Measurements from ENCODE around the gene ZBTB46. TPM values are rescaled to one million over a fixed set of nuclear protein-coding genes. Genes with fewer than 3 reads are reported as not detected.

Gene ZBTB46
- total and polyA plus RNA-seq, 10 of the 15 experiments (the other 5 are each of a cell fraction or from before 2014, with no cell fraction given), result 0.15 to 0.92 (median 0.34) TPM

GRCh38 chr20:63856098-63856511 lies 25.0 kb upstream of the ZBTB46 start:
- Histone ChIP-seq H3K9ac (ENCODE audit: control insufficient read depth, insufficient read depth, low read length) (no peak overlapping the region), H3K4me1 (ENCODE audit: control insufficient read depth, insufficient read depth, low read length) (peaks cover 46% of the 10 kb centered on the region), H3K4me3 (no peak overlapping the region), H3K27ac (ENCODE audit: control insufficient read depth, insufficient read depth) (no peak overlapping the region), H3K9me3 (replicated peaks; ENCODE audit: control insufficient read depth, insufficient read depth, low read length) (no peaks in the 10 kb centered on the region), H3K36me3 (ENCODE audit: control insufficient read depth in 2 of 2, insufficient read depth in 2 of 2, low read length in 1 of 2) (no peaks in the 10 kb centered on the region; a peak in 1 of 4 replicates), H3K27me3 (replicated peaks in 1 of 2; ENCODE audit: control insufficient read depth in 2 of 2, insufficient read depth in 2 of 2, low read length in 1 of 2) (no peaks in the 10 kb centered on the region), H3K4me2 (ENCODE audit: control insufficient read depth, insufficient read depth) (no peak overlapping the region), H2AFZ (ENCODE audit: control insufficient read depth, low read depth, low read length) (no peak overlapping the region), H3K79me2 (ENCODE audit: control insufficient read depth, insufficient read depth, low read length) (no peaks in the 10 kb centered on the region), H4K20me1 (ENCODE audit: control insufficient read depth, insufficient read depth) (no peaks in the 10 kb centered on the region)
- ATAC-seq (no peak), FAIRE-seq (no peak), DNase-seq (ENCODE audit: low read depth, low spot score) (no peak)
- TF ChIP-seq IRF3 (IDR thresholded peaks at IDR 0.05), result no peak
- no peak for TF ChIP-seq ZNF384 (IDR thresholded peaks at IDR 0.05; ENCODE audit: borderline replicate concordance, low read depth, low read length)
- no peak for TF ChIP-seq FOXM1 (IDR thresholded peaks at IDR 0.05; ENCODE audit: low read depth, low read length)
- TF ChIP-seq SMAD5 (IDR thresholded peaks at IDR 0.05; ENCODE audit: low read depth), result no peak
- no peak for TF ChIP-seq RAD51 (IDR thresholded peaks at IDR 0.05)
- no peak for TF ChIP-seq JUND (IDR thresholded peaks at IDR 0.05; ENCODE audit: low read depth, low read length)
- TF ChIP-seq NR2C1 (IDR thresholded peaks at IDR 0.05), result no peak
- TF ChIP-seq ATF3 (IDR thresholded peaks at IDR 0.05; ENCODE audit: borderline replicate concordance, extremely low read depth, low read depth, low read length), result no peak
- no peak for TF ChIP-seq PAX5 (IDR thresholded peaks at IDR 0.05; ENCODE audit: borderline replicate concordance, low read depth, low read length)
- no peak for TF ChIP-seq PBX3 (IDR thresholded peaks at IDR 0.05; ENCODE audit: insufficient replicate concordance, low read depth, low read length)
- TF ChIP-seq STAT3 (IDR thresholded peaks at IDR 0.05; ENCODE audit: low read depth, low read length), result no peak
- TF ChIP-seq CHD4 (IDR thresholded peaks at IDR 0.05), result no peak
- BruUV-seq (replicated peaks), result no TSS peak
- intact Hi-C loops (cut with micrococcal nuclease; ENCODE audit: unreplicated experiment), result no loop called here
- WGBS (ENCODE audit: insufficient coverage, insufficient replicate concordance, low lambda C conversion rate, missing lambda C conversion rate), result 86% methylated on average over 22 of the region's 22 CpGs
- in situ Hi-C loops (cut with MboI), result loop anchor here (5.0 kb wide), 1 partner anchor 149 kb away; the partner anchor contains the start of genes ARFRP1 and ZGPAT
- ChIA-PET RAD21 (ENCODE audit: unreplicated experiment) (no interaction called here), SMC1A (ENCODE audit: uncharacterized antibody, unreplicated experiment) (no interaction called here), CTCF (no interaction called here), POLR2A (interaction anchor here (0.6 to 0.7 kb wide), 2 partner anchors 257 to 303 kb away, joined by 3 read pairs; no protein-coding TSS in a partner anchor)

All from GM12878 (cell line).